CD4-positive, alpha-beta T cell treated with Interleukin-15 for 4 hours (primary cell): ENCODE measurements around the gene TTLL11.

Experiments used
- DNase-seq: peaks from one replicate; pipeline ENCODE4 v3.0.0-alpha.2; 2020; ENCODE audit warnings: low spot score

TTLL11 gene

GRCh38 chr9:121830441-121831140 lies 262.5 kb downstream of the TTLL11 start:
- no peak for DNase-seq

GRCh38 chr9:121827251-121827967 lies 265.7 kb downstream of the TTLL11 start:
- DNase-seq = no peak

GRCh38 chr9:121826711-121827110 lies 266.4 kb downstream of the TTLL11 start:
- DNase-seq = no peak

- DNase-seq = no peak
Measured at GRCh38 chr9:121825031-121825691, 267.9 kb downstream of the TTLL11 start.

GRCh38 chr9:121824651-121825030 lies 268.5 kb downstream of the TTLL11 start:
- DNase-seq = no peak

GRCh38 chr9:121823451-121824169 lies 269.5 kb downstream of the TTLL11 start:
- DNase-seq = no peak

- no peak for DNase-seq
Measured at GRCh38 chr9:121822093-121823085, 270.7 kb downstream of the TTLL11 start.

GRCh38 chr9:121821326-121821725 lies 271.8 kb downstream of the TTLL11 start:
- DNase-seq = no peak

GRCh38 chr9:121820286-121821005 lies 272.7 kb downstream of the TTLL11 start:
- no peak for DNase-seq

- DNase-seq = no peak
Measured at GRCh38 chr9:121819428-121820231, 273.5 kb downstream of the TTLL11 start.

GRCh38 chr9:121818841-121819427 lies 274.2 kb downstream of the TTLL11 start:
- no peak for DNase-seq

- no peak for DNase-seq
Measured at GRCh38 chr9:121818016-121818661, 275.0 kb downstream of the TTLL11 start.

GRCh38 chr9:121817476-121817875 lies 275.6 kb downstream of the TTLL11 start:
- DNase-seq = no peak

- no peak for DNase-seq
Measured at GRCh38 chr9:121816845-121817450, 276.2 kb downstream of the TTLL11 start.

GRCh38 chr9:121816449-121816817 lies 276.7 kb downstream of the TTLL11 start:
- no peak for DNase-seq

GRCh38 chr9:121815546-121816448 lies 277.3 kb downstream of the TTLL11 start:
- no peak for DNase-seq

GRCh38 chr9:121815084-121815483 lies 278.0 kb downstream of the TTLL11 start:
- no peak for DNase-seq
